Esophagus (tissue), 2 donors: ENCODE results near the gene ERC2. TPM values are rescaled to one million over a fixed set of nuclear protein-coding genes. Genes with fewer than 3 reads are reported as not detected.

ENCODE experiments used
- H3K27ac ChIP-seq, 2 donors: one replicate each; pipeline ENCODE4 v1.5.1; 2013; ENCODE audit warnings: low read depth in 2 of 2, mild to moderate bottlenecking in 2 of 2, inconsistent platforms in 1 of 2, low read length in 1 of 2, moderate library complexity in 1 of 2
- H3K27me3 ChIP-seq, 2 donors: one replicate each; pipeline ENCODE4 v1.6.1; 2013; ENCODE audit warnings: low read length in 2 of 2, control low read depth in 1 of 2, mild to moderate bottlenecking in 1 of 2; ENCODE audit not compliant: insufficient read depth in 2 of 2, control insufficient read depth in 1 of 2
- H3K36me3 ChIP-seq, 2 donors: one replicate each; pipeline ENCODE4 v1.6.1; 2013; ENCODE audit warnings: low read length in 1 of 2; ENCODE audit not compliant: control insufficient read depth in 2 of 2, insufficient read depth in 2 of 2
- H3K4me1 ChIP-seq, 2 donors: one replicate each; pipeline ENCODE4 v1.6.1; 2013; ENCODE audit warnings: low read length in 1 of 2; ENCODE audit not compliant: control insufficient read depth in 2 of 2, insufficient read depth in 2 of 2
- H3K4me3 ChIP-seq, 2 donors: one replicate each; pipeline ENCODE4 v1.5.1; 2013; ENCODE audit warnings: low read length in 2 of 2, mild to moderate bottlenecking in 2 of 2, low read depth in 1 of 2, moderate library complexity in 1 of 2
- H3K9me3 ChIP-seq, 2 donors: one replicate each; pipeline ENCODE4 v1.6.1; 2013; ENCODE audit warnings: mild to moderate bottlenecking in 2 of 2, low read depth in 1 of 2, low read length in 1 of 2, moderate library complexity in 1 of 2; ENCODE audit not compliant: control insufficient read depth in 2 of 2, insufficient read depth in 1 of 2
- WGBS, 2 donors: extraction: QIAGEN DNeasy Blood & Tissue Kit; methylation state at CpG; one replicate each; pipeline ENCODE4 v1.1.7; 2013; 5-methylcytosine and 5-hydroxymethylcytosine counted together
- polyA plus RNA-seq, 2 donors: library from polyadenylated mRNA; stranded (reverse); fragments of 200-250 nt; gene quantifications; one replicate each; pipeline ENCODE4 v1.2.3, GENCODE V29; 2013
- donor health status: healthy with polysubstance abuse.
- donor health status: Bipolar disorder and iron deficiency.

ERC2 gene
- polyA plus RNA-seq, 2 donors: 0.18 to 0.20 TPM

DNA sequence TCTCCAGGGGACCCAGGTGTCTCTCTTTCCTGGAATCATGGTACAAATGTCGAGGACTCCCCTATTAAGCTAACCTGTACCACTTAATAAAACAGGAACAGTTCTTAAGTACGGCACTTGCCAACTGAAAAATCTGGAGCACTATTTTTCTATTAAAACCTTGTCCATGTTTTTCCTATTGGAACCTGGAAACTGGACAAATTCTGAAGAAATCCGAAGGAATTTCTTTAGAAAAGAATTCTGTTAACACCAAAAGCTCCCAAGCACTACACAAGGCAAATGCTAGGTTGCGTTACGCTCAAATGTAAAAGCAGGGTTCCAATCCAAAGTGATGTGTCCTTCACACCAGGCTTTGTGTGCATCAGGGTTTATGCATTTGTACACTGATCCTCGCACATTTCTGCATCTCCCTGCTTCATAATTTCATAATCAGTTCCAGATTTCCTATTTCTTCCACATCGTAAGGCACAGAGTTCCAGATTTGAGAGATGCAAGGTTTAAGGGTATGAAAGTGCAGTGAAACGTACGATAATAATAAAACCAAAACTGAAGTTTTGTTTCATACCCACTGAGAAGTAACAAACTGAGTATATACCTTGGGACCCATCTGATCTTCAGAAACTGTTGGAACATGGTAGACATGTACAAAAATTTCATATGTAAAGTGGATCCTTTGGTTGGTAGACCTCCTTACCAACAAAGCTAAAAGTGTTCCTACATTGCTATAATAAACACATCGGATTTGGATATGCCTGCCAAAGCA, 849.0 kb downstream of the ERC2 start:
- no peaks in the 10 kb centered on the region for H3K27me3 ChIP-seq
- H3K4me1 ChIP-seq: no peaks in the 10 kb centered on the region
- 81 to 84% methylated on average over 10 of the region's 10 CpGs for WGBS, 2 donors
- H3K36me3 ChIP-seq: no peaks in the 10 kb centered on the region
- no peak overlapping the region for H3K27ac ChIP-seq
- no peaks in the 10 kb centered on the region for H3K9me3 ChIP-seq
- H3K4me3 ChIP-seq: no peak overlapping the region

DNA sequence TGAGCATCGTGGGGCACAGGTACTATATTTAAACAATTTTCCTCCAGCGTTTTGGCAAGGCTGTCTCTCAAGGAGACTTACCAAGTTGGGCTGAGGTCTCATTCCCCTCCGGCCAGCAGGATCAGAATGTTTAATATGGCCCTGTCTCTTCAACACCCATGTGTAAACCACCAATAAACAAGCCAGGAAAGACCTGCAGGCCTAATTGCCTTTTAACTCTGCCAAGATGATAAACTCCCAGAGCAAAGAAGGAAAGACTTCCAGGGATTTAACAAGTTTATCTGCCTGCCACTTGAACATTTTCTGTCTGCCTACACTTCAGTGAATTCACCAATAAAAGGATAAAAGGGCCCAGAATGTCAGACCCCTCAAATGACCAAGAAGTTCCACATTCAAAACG, 850.9 kb downstream of the ERC2 start:
- H3K4me3 ChIP-seq: no peak overlapping the region
- no peak overlapping the region for H3K27ac ChIP-seq
- WGBS, 2 donors: 67 to 73% methylated on average over 4 of the region's 4 CpGs
- H3K27me3 ChIP-seq: no peaks in the 10 kb centered on the region
- peaks cover 0 to 2% of the 10 kb centered on the region in 2 donors for H3K4me1 ChIP-seq
- no peaks in the 10 kb centered on the region for H3K9me3 ChIP-seq
- H3K36me3 ChIP-seq: no peaks in the 10 kb centered on the region

DNA sequence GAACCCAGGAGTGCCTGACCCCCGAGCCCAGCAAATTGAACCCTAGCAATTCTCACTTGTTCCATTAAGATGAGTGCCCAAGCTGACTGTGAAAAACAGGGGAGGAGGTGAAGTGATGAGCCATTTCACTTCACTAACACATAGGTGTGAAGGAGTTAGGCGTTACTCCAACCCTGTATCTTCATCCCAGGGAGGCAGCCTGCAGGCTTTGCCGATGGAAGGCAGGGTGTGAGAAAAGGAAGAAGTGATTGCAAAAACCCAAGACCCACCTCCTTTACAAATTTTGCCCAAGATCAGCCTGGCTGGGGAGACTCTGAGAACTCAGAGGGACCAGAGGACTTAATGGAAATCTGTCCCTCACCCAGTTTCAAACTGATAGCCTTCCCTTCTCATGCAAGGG, 851.5 kb downstream of the ERC2 start:
- Histone ChIP-seq H3K4me3 (no peak overlapping the region), H3K9me3 (no peaks in the 10 kb centered on the region), H3K27ac (no peak overlapping the region), H3K4me1 (peaks cover 0 to 2% of the 10 kb centered on the region in 2 donors), H3K27me3 (no peaks in the 10 kb centered on the region), H3K36me3 (no peaks in the 10 kb centered on the region)
- WGBS, 2 donors: 85 to 89% methylated on average over 3 of the region's 3 CpGs

DNA sequence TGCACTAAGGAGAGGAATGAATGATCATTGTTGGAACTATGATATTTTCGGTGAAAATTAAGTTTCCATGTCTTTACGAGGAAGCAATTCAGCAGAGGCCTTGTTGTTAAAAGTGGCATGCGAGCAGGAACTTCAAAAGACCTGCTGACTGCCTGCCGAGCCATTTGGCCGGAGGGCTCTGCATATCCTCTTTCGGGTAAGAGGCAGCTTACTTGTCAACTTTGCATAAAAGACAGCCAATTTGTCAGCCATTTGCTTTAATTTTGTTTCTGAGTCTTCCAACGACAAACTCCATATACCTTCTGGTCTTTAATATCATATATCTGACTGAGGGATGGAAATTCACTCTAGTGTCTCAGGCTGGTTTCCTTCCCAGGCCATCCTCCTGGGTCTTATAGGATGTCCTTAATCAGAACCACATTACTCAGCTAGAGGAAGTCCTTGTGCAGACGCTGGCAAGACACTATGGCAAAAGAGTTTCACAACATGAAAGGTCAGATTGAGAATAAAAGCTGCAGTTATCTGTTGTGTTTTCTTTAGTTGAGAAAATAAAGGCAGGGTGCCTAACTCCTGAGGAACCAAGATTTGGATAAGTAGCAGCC, 852.5 kb downstream of the ERC2 start:
- H3K4me3 ChIP-seq: no peak overlapping the region
- H3K9me3 ChIP-seq: no peaks in the 10 kb centered on the region
- H3K4me1 ChIP-seq: peaks cover 0 to 2% of the 10 kb centered on the region in 2 donors
- WGBS, 2 donors: 75 to 82% methylated on average over 8 of the region's 8 CpGs
- no peak overlapping the region for H3K27ac ChIP-seq
- H3K27me3 ChIP-seq: no peaks in the 10 kb centered on the region
- no peaks in the 10 kb centered on the region for H3K36me3 ChIP-seq

DNA sequence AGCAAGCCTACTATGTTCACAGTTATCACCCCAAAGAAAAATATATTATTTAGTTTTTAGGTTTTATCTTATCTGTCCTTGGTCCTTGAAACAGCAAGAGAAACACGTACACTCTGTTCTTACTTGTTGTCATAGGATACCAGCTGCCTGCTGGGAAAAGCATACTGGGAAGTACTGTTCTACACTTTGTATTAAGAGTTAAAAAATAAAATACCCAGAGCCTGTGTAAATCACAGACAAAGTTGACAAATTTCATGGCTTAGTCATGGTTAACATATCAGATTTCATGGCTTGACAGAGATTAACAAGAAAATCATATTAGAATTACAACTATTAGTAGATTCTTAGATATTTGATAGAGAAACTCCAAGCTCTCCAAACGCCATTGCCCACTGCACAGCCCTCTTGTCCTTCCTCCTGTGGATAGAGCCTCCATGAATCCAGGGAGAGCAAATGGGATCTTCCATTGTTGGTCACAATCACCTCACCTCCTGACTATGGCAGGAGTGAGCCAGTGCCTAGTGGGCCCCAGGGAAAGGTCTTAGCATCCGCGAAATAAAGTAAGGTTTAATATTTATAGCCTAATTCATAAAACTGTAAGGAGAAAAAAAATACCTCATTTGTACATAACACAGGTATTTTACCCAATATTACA, 853.1 kb downstream of the ERC2 start:
- no peak overlapping the region for H3K4me3 ChIP-seq
- H3K27ac ChIP-seq: no peak overlapping the region
- no peaks in the 10 kb centered on the region for H3K9me3 ChIP-seq
- no peaks in the 10 kb centered on the region for H3K36me3 ChIP-seq
- peaks cover 0 to 2% of the 10 kb centered on the region in 2 donors for H3K4me1 ChIP-seq
- WGBS, 2 donors: 75 to 83% methylated on average over 4 of the region's 4 CpGs
- H3K27me3 ChIP-seq: no peaks in the 10 kb centered on the region

- no peaks in the 10 kb centered on the region for H3K27me3 ChIP-seq
- H3K9me3 ChIP-seq: no peaks in the 10 kb centered on the region
- WGBS, 2 donors: 83 to 89% methylated on average over 1 of the region's 1 CpG
- no peaks in the 10 kb centered on the region for H3K36me3 ChIP-seq
- H3K4me1 ChIP-seq: peaks cover 0 to 2% of the 10 kb centered on the region in 2 donors
- H3K27ac ChIP-seq: no peak overlapping the region
- no peak overlapping the region for H3K4me3 ChIP-seq
Measured at GRCh38 chr3:55611121-55611520, 857.1 kb downstream of the ERC2 start.

DNA sequence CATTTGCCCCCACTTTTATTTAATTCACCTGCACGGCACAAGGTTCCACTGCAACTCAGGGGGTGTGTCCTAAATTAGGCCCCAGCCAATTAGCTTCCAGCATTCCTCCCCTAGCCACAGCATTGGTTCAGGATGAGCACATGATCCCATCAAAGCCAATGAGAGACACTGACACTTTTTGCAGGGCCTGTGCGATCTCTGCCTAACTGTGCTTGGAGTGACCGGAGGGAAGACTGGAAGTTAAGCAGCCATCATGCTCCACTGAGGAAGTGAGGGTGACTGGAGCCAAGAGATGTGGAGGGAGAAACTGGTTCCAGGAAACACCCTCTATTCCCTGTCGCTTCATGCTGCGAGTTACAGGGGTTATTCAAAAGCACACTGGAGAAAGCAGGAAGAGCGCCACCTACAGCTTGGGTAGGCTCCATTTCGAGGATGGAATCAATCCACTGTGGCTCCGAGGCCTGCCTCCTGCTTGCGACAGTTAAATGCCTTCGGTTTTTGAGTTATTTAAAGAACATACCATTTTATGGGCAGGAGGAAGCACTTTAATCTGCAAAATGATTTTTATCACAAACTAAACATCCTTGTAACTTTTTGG, 858.9 kb downstream of the ERC2 start:
- WGBS, 2 donors: 91 to 94% methylated on average over 10 of the region's 10 CpGs
- no peaks in the 10 kb centered on the region for H3K36me3 ChIP-seq
- peaks cover 0 to 2% of the 10 kb centered on the region in 2 donors for H3K4me1 ChIP-seq
- no peaks in the 10 kb centered on the region for H3K27me3 ChIP-seq
- H3K9me3 ChIP-seq: no peaks in the 10 kb centered on the region
- no peak overlapping the region for H3K4me3 ChIP-seq
- no peak overlapping the region for H3K27ac ChIP-seq

DNA sequence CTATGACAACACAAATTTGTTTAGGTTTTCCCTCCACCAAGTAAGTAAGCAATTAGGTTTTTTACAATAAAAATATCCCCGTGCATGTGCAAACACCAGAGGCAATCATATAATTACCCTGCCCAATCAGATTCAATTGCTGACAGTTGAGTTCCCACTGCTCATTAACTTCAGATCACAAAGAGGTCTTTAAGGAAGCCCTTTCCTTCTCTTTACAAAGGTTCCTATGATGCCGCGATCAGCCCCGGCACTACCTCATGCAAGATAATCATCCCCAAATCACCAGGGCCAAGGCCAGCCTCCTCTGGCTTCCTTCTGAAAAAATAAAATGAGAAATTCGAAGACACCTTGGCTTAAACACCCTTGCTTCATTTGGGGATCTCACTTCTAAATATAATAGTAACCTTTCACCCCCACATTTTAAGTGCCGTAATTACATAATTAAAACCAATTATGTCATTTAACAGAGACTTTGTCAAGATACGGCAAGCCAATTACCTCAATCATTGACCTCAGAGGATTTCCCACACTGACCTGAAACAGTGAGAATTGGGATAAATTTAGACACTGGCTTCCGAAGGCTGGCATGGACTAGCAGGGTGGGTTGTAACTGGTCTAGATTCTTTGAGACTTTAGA, 859.8 kb downstream of the ERC2 start:
- WGBS, 2 donors: 89 to 92% methylated on average over 8 of the region's 8 CpGs
- no peaks in the 10 kb centered on the region for H3K27me3 ChIP-seq
- H3K4me3 ChIP-seq: no peak overlapping the region
- H3K9me3 ChIP-seq: no peaks in the 10 kb centered on the region
- no peak overlapping the region for H3K27ac ChIP-seq
- H3K4me1 ChIP-seq: no peaks in the 10 kb centered on the region
- no peaks in the 10 kb centered on the region for H3K36me3 ChIP-seq

- H3K9me3 ChIP-seq: no peaks in the 10 kb centered on the region
- no peaks in the 10 kb centered on the region for H3K4me1 ChIP-seq
- WGBS, 2 donors: 87 to 90% methylated on average over 6 of the region's 6 CpGs
- H3K27me3 ChIP-seq: no peaks in the 10 kb centered on the region
- no peak overlapping the region for H3K27ac ChIP-seq
- no peak overlapping the region for H3K4me3 ChIP-seq
- no peaks in the 10 kb centered on the region for H3K36me3 ChIP-seq
Measured at GRCh38 chr3:55607844-55608243, 860.4 kb downstream of the ERC2 start.
